Mesenchymal stem cell (in vitro differentiated cells and primary cell): ENCODE measurements around the gene ZNF362.
A peak's percentile ranks its signal among the peaks of the same experiment; 100 is the strongest.

ENCODE experiments used
- DNase-seq: peaks from one replicate; pipeline ENCODE4 v3.0.0-alpha.2; 2013
- H2AFZ ChIP-seq: one replicate; pipeline ENCODE4 v1.6.1; 2013; ENCODE audit warnings: low read depth, mild to moderate bottlenecking, control low read depth, inconsistent platforms, low read length, moderate library complexity
- H2AK5ac ChIP-seq: 2 replicates; pipeline ENCODE4 v1.6.1; 2013; ENCODE audit warnings: low read length, moderate library complexity, mild to moderate bottlenecking, inconsistent platforms; ENCODE audit not compliant: severe bottlenecking
- H2BK120ac ChIP-seq: one replicate; pipeline ENCODE4 v1.6.1; 2013; ENCODE audit warnings: low read depth, mild to moderate bottlenecking, inconsistent platforms, low read length, moderate library complexity
- H2BK12ac ChIP-seq, 2 experiments: one replicate each; pipeline ENCODE4 v1.6.1; 2013; ENCODE audit warnings: inconsistent platforms in 2 of 2, low read length in 2 of 2, mild to moderate bottlenecking in 2 of 2, moderate library complexity in 2 of 2, control low read depth in 1 of 2
- H2BK15ac ChIP-seq: one replicate; pipeline ENCODE4 v1.6.1; 2013; ENCODE audit warnings: mild to moderate bottlenecking, low read depth, inconsistent platforms; ENCODE audit not compliant: poor library complexity, severe bottlenecking
- H2BK5ac ChIP-seq: 2 replicates; pipeline ENCODE4 v1.6.1; 2013; ENCODE audit warnings: low read depth, mild to moderate bottlenecking, low read length, control low read depth, inconsistent platforms; ENCODE audit not compliant: poor library complexity, severe bottlenecking
- H3K14ac ChIP-seq, 2 experiments: one replicate each; pipeline ENCODE4 v1.6.1; 2013; ENCODE audit warnings: inconsistent platforms in 2 of 2, low read length in 2 of 2, control low read depth in 1 of 2, mild to moderate bottlenecking in 1 of 2, moderate library complexity in 1 of 2
- H3K18ac ChIP-seq, 2 experiments: one replicate each; pipeline ENCODE4 v1.6.1; 2013; ENCODE audit warnings: inconsistent platforms in 2 of 2, low read length in 2 of 2, control low read depth in 1 of 2, low read depth in 1 of 2, mild to moderate bottlenecking in 1 of 2
- H3K23ac ChIP-seq, 2 experiments: one replicate each; pipeline ENCODE4 v1.6.1; 2013; ENCODE audit warnings: inconsistent platforms in 2 of 2, low read length in 2 of 2, mild to moderate bottlenecking in 2 of 2, moderate library complexity in 2 of 2, control low read depth in 1 of 2
- H3K27ac ChIP-seq: 2 replicates; pipeline ENCODE4 v1.5.1; 2013; ENCODE audit warnings: mild to moderate bottlenecking, moderate library complexity, low read length, control low read depth, inconsistent platforms; ENCODE audit not compliant: poor library complexity, severe bottlenecking
- H3K27me3 ChIP-seq, 2 experiments: 2 replicates each; pipeline versions ENCODE4 v1.6.1 to v1.7.0; 2013; ENCODE audit warnings: low read length in 2 of 2, mild to moderate bottlenecking in 2 of 2, moderate library complexity in 2 of 2, control low read depth in 1 of 2, inconsistent platforms in 1 of 2; ENCODE audit not compliant: control insufficient read depth in 1 of 2, insufficient read depth in 1 of 2
- H3K36me3 ChIP-seq, 2 experiments: 2 replicates each; pipeline versions ENCODE4 v1.6.1 to v1.7.0; 2013; ENCODE audit warnings: low read length in 2 of 2, control low read depth in 1 of 2, inconsistent platforms in 1 of 2, low read depth in 1 of 2, mild to moderate bottlenecking in 1 of 2; ENCODE audit not compliant: insufficient read depth in 2 of 2, control insufficient read depth in 1 of 2
- H3K4ac ChIP-seq, 2 experiments: one replicate each; pipeline ENCODE4 v1.6.1; 2013; ENCODE audit warnings: inconsistent platforms in 2 of 2, low read length in 2 of 2, mild to moderate bottlenecking in 2 of 2, moderate library complexity in 2 of 2, control low read depth in 1 of 2, low read depth in 1 of 2
- H3K4me1 ChIP-seq: 2 replicates; pipeline ENCODE4 v1.6.1; 2013; ENCODE audit warnings: low read depth, low read length, control low read depth; ENCODE audit not compliant: control insufficient read depth, insufficient read depth
- H3K4me2 ChIP-seq: 2 replicates; pipeline ENCODE4 v1.6.1; 2013; ENCODE audit warnings: low read length, mild to moderate bottlenecking, inconsistent platforms; ENCODE audit not compliant: poor library complexity, severe bottlenecking
- H3K4me3 ChIP-seq, 2 experiments: 2 replicates each; pipeline versions ENCODE4 v1.5.1 to v1.7.0; 2013; ENCODE audit warnings: low read length in 2 of 2, mild to moderate bottlenecking in 2 of 2, control low read depth in 1 of 2, low read depth in 1 of 2; ENCODE audit not compliant: insufficient read depth in 1 of 2
- H3K79me1 ChIP-seq: replicated peaks from 2 replicates; pipeline ENCODE4 v1.6.1; 2013; ENCODE audit warnings: mild to moderate bottlenecking, control low read depth, low read length, inconsistent platforms; ENCODE audit not compliant: poor library complexity, severe bottlenecking
- H3K9ac ChIP-seq: 2 replicates; pipeline ENCODE4 v1.7.0; 2013; ENCODE audit warnings: mild to moderate bottlenecking, low read length, moderate library complexity
- H3K9me3 ChIP-seq: 2 replicates; pipeline ENCODE4 v1.7.0; 2013; ENCODE audit warnings: mild to moderate bottlenecking, low read length; ENCODE audit not compliant: control insufficient read depth
- H4K8ac ChIP-seq: one replicate; pipeline ENCODE4 v1.6.1; 2013; ENCODE audit warnings: inconsistent platforms, mild to moderate bottlenecking, low read length, moderate library complexity
- H4K91ac ChIP-seq: one replicate; pipeline ENCODE4 v1.6.1; 2013; ENCODE audit warnings: mild to moderate bottlenecking, low read length, inconsistent platforms
- WGBS: methylation state at CpG from one replicate; pipeline ENCODE4 v1.1.7; 2013; ENCODE audit warnings: mixed read lengths; 5-methylcytosine and 5-hydroxymethylcytosine counted together

Gene ZNF362

DNA sequence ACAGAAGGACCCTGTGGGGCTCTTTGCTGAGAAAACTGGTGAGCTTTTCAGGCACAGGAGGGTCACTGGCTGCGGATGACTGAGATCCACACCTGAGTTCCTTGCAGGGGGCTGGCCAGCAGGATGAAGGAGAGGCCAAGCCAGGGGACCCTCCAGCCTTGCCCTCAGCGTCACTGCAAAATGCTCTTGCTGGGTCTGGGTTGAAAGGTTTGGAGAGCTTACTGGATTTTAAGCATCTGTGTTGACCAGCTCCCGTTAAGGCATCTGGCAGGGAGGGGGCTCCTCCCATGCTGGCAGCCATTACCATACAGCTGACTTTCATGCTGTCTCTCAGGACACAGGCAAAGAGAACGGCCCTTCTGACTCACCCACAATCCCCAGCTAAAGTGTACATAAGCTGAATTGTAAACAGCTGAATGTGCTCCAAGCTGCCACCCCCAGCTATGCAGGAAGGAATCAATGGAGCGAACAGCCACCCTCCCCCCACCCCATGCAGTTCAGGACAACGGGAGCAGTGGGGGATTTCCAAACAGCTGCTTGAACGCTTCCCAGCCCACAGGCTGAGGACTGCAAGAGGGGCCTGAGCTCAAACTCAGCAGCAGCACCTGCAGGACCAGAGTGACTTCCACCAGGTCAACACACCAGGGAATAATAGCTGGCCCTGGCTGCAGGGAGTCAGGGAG lies 85.9 kb downstream of the ZNF362 start:
- Histone ChIP-seq H3K4ac (peak overlapping the region; percentile 70 to 86), H4K91ac (peak overlapping the region; percentile 70), H2BK120ac (peak overlapping the region; percentile 66), H3K36me3 (peaks cover 13 to 53% of the 10 kb centered on the region in 2 experiments), H2BK12ac (peak overlapping the region; percentile 87 to 92), H3K4me3 (peak overlapping the region in 1 of 2 experiments; percentile 68), H3K27ac (peak overlapping the region; percentile 92), H3K4me1 (peaks cover 36% of the 10 kb centered on the region), H3K4me2 (peak overlapping the region; percentile 59), H3K79me1 (no peaks in the 10 kb centered on the region), H2AK5ac (peak overlapping the region; percentile 58), H2AFZ (no peak overlapping the region), H2BK15ac (peak overlapping the region; percentile 49), H3K23ac (peak overlapping the region in 1 of 2 experiments; percentile 35), H2BK5ac (peak overlapping the region; percentile 9), H3K9ac (peak overlapping the region; percentile 80), H3K27me3 (no peaks in the 10 kb centered on the region), H4K8ac (peak overlapping the region; percentile 69), H3K9me3 (no peaks in the 10 kb centered on the region), H3K18ac (peak overlapping the region; percentile 82 to 92), H3K14ac (peak overlapping the region; percentile 51 to 80)
- DNase-seq: peak; percentile 98
- 11% methylated on average over 7 of the region's 7 CpGs for WGBS

DNA sequence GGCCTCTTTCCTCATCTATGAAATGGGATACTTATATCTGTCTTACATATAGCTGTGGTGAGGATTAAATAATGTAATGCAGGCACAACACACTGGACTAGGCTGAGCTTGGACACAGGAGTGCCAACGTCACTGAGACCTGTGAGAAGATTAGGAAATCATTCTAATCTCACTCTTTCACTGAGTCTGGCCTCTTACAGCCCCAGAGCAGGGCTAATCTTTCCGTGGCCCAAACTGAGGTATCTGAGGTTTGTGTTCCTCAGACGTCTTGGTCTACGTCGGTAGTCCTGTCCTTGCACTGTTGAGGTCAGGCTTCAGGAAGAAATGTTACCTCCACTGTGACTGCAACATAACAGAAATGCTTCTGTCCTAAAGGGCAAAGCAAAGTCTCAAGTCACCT lies 87.2 kb downstream of the ZNF362 start:
- no peak overlapping the region for H2BK12ac ChIP-seq
- WGBS: 49% methylated on average over 5 of the region's 5 CpGs
- H3K9ac ChIP-seq: peak overlapping the region; percentile 96
- H3K4me1 ChIP-seq: peaks cover 34% of the 10 kb centered on the region
- DNase-seq: peak; percentile 60
- H4K8ac ChIP-seq: no peak overlapping the region
- H2BK15ac ChIP-seq: no peak overlapping the region
- no peak overlapping the region for H2AFZ ChIP-seq
- no peak overlapping the region for H3K23ac ChIP-seq
- H3K27ac ChIP-seq: peak overlapping the region; percentile 70
- H4K91ac ChIP-seq: no peak overlapping the region
- no peak overlapping the region for H3K4me2 ChIP-seq
- H3K4ac ChIP-seq: no peak overlapping the region
- no peak overlapping the region for H2AK5ac ChIP-seq
- H3K4me3 ChIP-seq: peak overlapping the region in 1 of 2 experiments; percentile 24
- no peak overlapping the region for H2BK120ac ChIP-seq
- H3K14ac ChIP-seq: no peak overlapping the region
- H3K79me1 ChIP-seq: no peaks in the 10 kb centered on the region
- H2BK5ac ChIP-seq: no peak overlapping the region
- H3K9me3 ChIP-seq: no peaks in the 10 kb centered on the region
- peak overlapping the region; percentile 26 to 80 for H3K18ac ChIP-seq
- H3K27me3 ChIP-seq: no peaks in the 10 kb centered on the region
- peaks cover 13 to 58% of the 10 kb centered on the region in 2 experiments for H3K36me3 ChIP-seq

DNA sequence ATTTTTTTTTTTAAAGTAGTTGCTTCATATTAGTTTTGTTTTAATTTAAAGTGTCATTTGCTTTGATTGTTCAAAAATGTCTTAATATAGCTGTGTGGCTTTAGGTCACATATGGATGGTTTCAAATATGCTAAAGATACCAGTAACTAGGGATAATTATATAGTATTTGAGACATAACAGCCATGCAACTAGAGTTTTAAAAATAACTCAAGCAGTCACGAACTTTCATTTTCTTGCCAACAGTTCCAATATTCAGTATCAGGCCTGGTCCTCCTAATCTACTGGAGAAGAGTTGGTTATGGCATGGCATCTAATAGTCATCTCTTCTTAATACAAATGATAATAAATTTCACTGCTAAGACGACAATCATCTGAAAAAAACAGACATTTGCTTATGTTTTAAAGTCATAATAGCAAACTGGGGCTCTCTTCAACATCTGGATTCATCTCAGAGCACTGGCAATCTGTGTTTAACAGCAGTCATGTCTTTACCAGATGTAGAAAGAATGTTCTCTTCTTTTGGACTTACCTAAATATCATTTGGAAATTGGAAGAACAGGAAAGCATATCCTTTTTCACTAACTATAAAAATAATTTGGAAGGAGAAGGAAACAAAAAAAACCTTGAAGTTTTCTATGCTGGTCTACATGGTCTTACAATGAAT lies 88.7 kb downstream of the ZNF362 start:
- H3K4me1 ChIP-seq: peaks cover 26% of the 10 kb centered on the region
- 73% methylated on average over 2 of the region's 2 CpGs for WGBS
- no peaks in the 10 kb centered on the region for H3K79me1 ChIP-seq
- H2AFZ ChIP-seq: no peak overlapping the region
- no peak overlapping the region for H3K23ac ChIP-seq
- H3K27me3 ChIP-seq: no peaks in the 10 kb centered on the region
- no peak overlapping the region for H4K91ac ChIP-seq
- H3K14ac ChIP-seq: no peak overlapping the region
- H3K18ac ChIP-seq: no peak overlapping the region
- no peak overlapping the region for H2BK120ac ChIP-seq
- H3K4me2 ChIP-seq: peak overlapping the region; percentile 19
- H4K8ac ChIP-seq: no peak overlapping the region
- H3K4me3 ChIP-seq: peak overlapping the region in 1 of 2 experiments; percentile 93
- no peak overlapping the region for H2BK12ac ChIP-seq
- H3K4ac ChIP-seq: no peak overlapping the region
- H3K9ac ChIP-seq: peak overlapping the region; percentile 96
- H2BK5ac ChIP-seq: no peak overlapping the region
- H3K27ac ChIP-seq: peak overlapping the region; percentile 50
- H3K36me3 ChIP-seq: peaks cover 15 to 55% of the 10 kb centered on the region in 2 experiments
- H2BK15ac ChIP-seq: no peak overlapping the region
- H2AK5ac ChIP-seq: no peak overlapping the region
- no peaks in the 10 kb centered on the region for H3K9me3 ChIP-seq
- DNase-seq: no peak

DNA sequence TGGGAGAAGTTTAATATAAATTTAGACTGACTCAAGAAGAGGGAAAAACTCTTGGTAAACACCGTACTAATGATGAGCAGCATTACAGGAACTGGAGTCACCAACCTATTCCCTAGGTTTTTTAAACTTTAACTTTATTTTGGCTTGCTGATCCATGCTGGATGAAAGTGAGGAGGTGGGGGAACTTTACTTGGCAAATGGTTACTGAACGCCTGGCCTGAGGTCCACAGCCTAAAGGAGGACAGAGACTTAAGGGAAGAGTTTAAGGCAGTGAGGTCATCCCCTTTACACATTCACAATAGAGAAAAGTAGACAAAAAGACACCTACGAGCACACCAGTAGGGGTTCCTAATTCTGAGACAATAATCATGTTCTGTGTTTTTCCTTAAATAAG lies 90.2 kb downstream of the ZNF362 start:
- peak overlapping the region in 1 of 2 experiments; percentile 73 for H3K4ac ChIP-seq
- H2BK120ac ChIP-seq: peak overlapping the region; percentile 56
- peak overlapping the region; percentile 96 for H3K9ac ChIP-seq
- H3K27me3 ChIP-seq: no peaks in the 10 kb centered on the region
- peaks cover 23% of the 10 kb centered on the region for H3K4me1 ChIP-seq
- peak overlapping the region; percentile 40 to 43 for H3K18ac ChIP-seq
- H2AK5ac ChIP-seq: no peak overlapping the region
- peak overlapping the region; percentile 34 to 49 for H2BK12ac ChIP-seq
- H2BK15ac ChIP-seq: no peak overlapping the region
- DNase-seq: no peak
- H3K79me1 ChIP-seq: no peaks in the 10 kb centered on the region
- no peak overlapping the region for H2AFZ ChIP-seq
- peak overlapping the region in 1 of 2 experiments; percentile 93 for H3K4me3 ChIP-seq
- peak overlapping the region; percentile 97 for H3K4me2 ChIP-seq
- no peak overlapping the region for H3K14ac ChIP-seq
- H3K9me3 ChIP-seq: no peaks in the 10 kb centered on the region
- WGBS: 0% methylated on average over 1 of the region's 3 CpGs
- H3K23ac ChIP-seq: no peak overlapping the region
- no peak overlapping the region for H2BK5ac ChIP-seq
- peak overlapping the region; percentile 55 for H4K91ac ChIP-seq
- peak overlapping the region; percentile 91 for H3K27ac ChIP-seq
- H3K36me3 ChIP-seq: peaks cover 10 to 52% of the 10 kb centered on the region in 2 experiments
- H4K8ac ChIP-seq: no peak overlapping the region
